Glutamatergic neuron (in vitro differentiated cells): ENCODE results near the gene IL6R. TPM values are rescaled to one million over a fixed set of nuclear protein-coding genes. Genes with fewer than 3 reads are reported as not detected.

Experiments
- DNase-seq: peaks from one replicate; pipeline ENCODE4 v3.0.0; 2022
- H3K27ac Mint-ChIP-seq: one replicate; pipeline ENCODE4 v1.8.0; 2020; ENCODE audit warnings: mild to moderate bottlenecking, mixed read lengths, inconsistent platforms; ENCODE audit not compliant: unreplicated experiment
- H3K27me3 Mint-ChIP-seq: one replicate; pipeline ENCODE4 v1.8.0; 2020; ENCODE audit warnings: mild to moderate bottlenecking, moderate library complexity, mixed read lengths, inconsistent platforms; ENCODE audit not compliant: unreplicated experiment
- H3K36me3 Mint-ChIP-seq: one replicate; pipeline ENCODE4 v1.8.0; 2020; ENCODE audit warnings: mild to moderate bottlenecking, mixed read lengths, inconsistent platforms; ENCODE audit not compliant: unreplicated experiment
- H3K4me1 Mint-ChIP-seq: one replicate; pipeline ENCODE4 v1.8.0; 2020; ENCODE audit warnings: mild to moderate bottlenecking, low read depth, mixed read lengths, inconsistent platforms; ENCODE audit not compliant: unreplicated experiment
- H3K4me3 Mint-ChIP-seq: one replicate; pipeline ENCODE4 v1.8.0; 2020; ENCODE audit warnings: mild to moderate bottlenecking, mixed read lengths, inconsistent platforms; ENCODE audit not compliant: unreplicated experiment
- H3K9me3 Mint-ChIP-seq: one replicate; pipeline ENCODE4 v1.8.0; 2020; ENCODE audit warnings: mild to moderate bottlenecking, moderate library complexity, mixed read lengths, inconsistent platforms; ENCODE audit not compliant: unreplicated experiment
- CTCF ChIP-seq: fragments of 200-600 bp; sonication (generic); IDR thresholded peaks from one replicate; pipeline ENCODE4 v1.5.0; 2021; ENCODE audit not compliant: partially characterized antibody, unreplicated experiment
- total RNA-seq: library from RNA; stranded (reverse); fragmentation: NEBNext Ultra II Directional; extraction: Animal tissue kit (Norgen Biotek cat#: 25700); gene quantifications from one replicate; pipeline ENCODE4 v1.2.1, GENCODE V29; 2021; ENCODE audit not compliant: unreplicated experiment

IL6R gene
- total RNA-seq, 1 donor from 2014 or later = 1.6 TPM

- DNase-seq = no peak
- no peaks in the 10 kb centered on the region for H3K9me3 Mint-ChIP-seq
- H3K27me3 Mint-ChIP-seq = peaks cover 3% of the 10 kb centered on the region
- TF ChIP-seq CTCF = no peak
- H3K27ac Mint-ChIP-seq = no peak overlapping the region
- no peaks in the 10 kb centered on the region for H3K36me3 Mint-ChIP-seq
- H3K4me1 Mint-ChIP-seq = no peaks in the 10 kb centered on the region
- H3K4me3 Mint-ChIP-seq = no peak overlapping the region
Observed at GRCh38 chr1:154512760-154513159, 107.6 kb downstream of the IL6R start.

DNA sequence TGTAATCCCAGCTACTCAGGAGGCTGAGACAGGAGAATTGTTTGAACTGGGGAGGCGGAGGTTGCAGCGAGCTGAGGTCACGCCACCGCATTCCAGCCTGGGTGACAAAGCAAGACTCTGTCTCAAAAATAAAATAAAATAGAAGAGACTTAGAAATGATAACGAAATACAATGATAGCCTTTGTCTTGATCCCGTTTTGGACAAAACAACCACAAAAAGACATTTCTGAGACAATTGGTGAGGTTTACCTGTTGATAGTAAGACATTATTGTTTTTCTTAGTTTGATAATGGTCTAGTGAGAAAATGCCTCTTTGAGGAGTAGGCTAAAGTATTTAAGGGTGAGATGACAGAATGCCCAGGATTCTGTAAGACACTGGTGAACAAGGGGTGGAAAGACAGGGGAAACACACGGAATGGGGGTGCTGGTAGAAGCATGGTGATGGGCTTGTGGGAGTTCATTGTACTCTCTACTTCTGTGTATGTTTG is 109.0 kb downstream of the IL6R start:
- no peak for TF ChIP-seq CTCF
- Mint-ChIP-seq H3K27ac (no peak overlapping the region), H3K36me3 (no peaks in the 10 kb centered on the region), H3K4me1 (no peaks in the 10 kb centered on the region), H3K27me3 (peaks cover 3% of the 10 kb centered on the region), H3K4me3 (no peak overlapping the region), H3K9me3 (no peaks in the 10 kb centered on the region)
- DNase-seq = no peak

DNA sequence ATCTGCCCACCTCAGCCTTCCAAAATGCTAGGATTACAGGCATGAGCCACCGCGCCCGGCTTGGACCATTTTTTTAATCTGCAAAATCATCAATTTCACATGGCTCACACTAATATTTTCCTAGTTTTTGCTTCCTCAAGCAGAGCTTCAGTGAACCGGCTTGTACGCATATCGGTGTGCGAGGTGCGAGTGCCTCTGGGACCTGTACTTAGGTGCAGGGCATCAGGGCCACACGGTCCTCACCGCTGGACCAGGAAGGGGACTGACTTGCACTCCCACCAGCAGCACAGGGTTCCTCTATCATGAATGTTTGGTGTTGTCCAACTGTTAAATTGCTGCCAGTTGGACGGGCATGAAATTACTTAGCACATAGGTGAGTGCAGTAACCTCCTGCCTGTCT is 112.5 kb downstream of the IL6R start:
- no peak for DNase-seq
- Mint-ChIP-seq H3K4me1 (peaks cover 3% of the 10 kb centered on the region), H3K27me3 (peaks cover 3% of the 10 kb centered on the region), H3K36me3 (no peaks in the 10 kb centered on the region), H3K9me3 (no peaks in the 10 kb centered on the region), H3K27ac (no peak overlapping the region), H3K4me3 (no peak overlapping the region)
- TF ChIP-seq CTCF = no peak

Other genes starting within 250 kb of the IL6R start
- 392 TPM for gene TPM3, start 213.2 kb upstream of the IL6R start, total RNA-seq
- not detected for gene CFAP141, start 199.0 kb upstream of the IL6R start, total RNA-seq
- gene UBAP2L, start 184.4 kb upstream of the IL6R start, total RNA-seq = 259 TPM
- gene HAX1, start 132.7 kb upstream of the IL6R start, total RNA-seq = 79.1 TPM
- gene AQP10, start 84.2 kb upstream of the IL6R start, total RNA-seq = not detected
- gene ATP8B2, start 79.8 kb upstream of the IL6R start, total RNA-seq = 68.7 TPM
- not detected for gene TDRD10, start 96.9 kb downstream of the IL6R start, total RNA-seq
- 0.07 TPM for gene SHE, start 97.1 kb downstream of the IL6R start, total RNA-seq
- gene UBE2Q1, start 153.3 kb downstream of the IL6R start, total RNA-seq = 80.5 TPM
- 44.9 TPM for gene CHRNB2, start 162.4 kb downstream of the IL6R start, total RNA-seq
- 166 TPM for gene ADAR, start 202.8 kb downstream of the IL6R start, total RNA-seq